ENCODE measurements around the gene PDE11A.

Gene PDE11A

GRCh38 chr2:177633111-177633510 lies 439.5 kb downstream of the PDE11A start:
- H3K27ac ChIP-seq = no peak overlapping the region
- TF ChIP-seq CTCF (IDR thresholded peaks at IDR 0.05) = no peak
- no peak for TF ChIP-seq ZFX (IDR thresholded peaks at IDR 0.05; ENCODE audit: borderline replicate concordance)

GRCh38 chr2:177631680-177632079 lies 440.9 kb downstream of the PDE11A start:
- no peak overlapping the region for H3K27ac ChIP-seq
- no peak for TF ChIP-seq ZFX (IDR thresholded peaks at IDR 0.05; ENCODE audit: borderline replicate concordance)
- TF ChIP-seq CTCF (IDR thresholded peaks at IDR 0.05) = no peak

DNA sequence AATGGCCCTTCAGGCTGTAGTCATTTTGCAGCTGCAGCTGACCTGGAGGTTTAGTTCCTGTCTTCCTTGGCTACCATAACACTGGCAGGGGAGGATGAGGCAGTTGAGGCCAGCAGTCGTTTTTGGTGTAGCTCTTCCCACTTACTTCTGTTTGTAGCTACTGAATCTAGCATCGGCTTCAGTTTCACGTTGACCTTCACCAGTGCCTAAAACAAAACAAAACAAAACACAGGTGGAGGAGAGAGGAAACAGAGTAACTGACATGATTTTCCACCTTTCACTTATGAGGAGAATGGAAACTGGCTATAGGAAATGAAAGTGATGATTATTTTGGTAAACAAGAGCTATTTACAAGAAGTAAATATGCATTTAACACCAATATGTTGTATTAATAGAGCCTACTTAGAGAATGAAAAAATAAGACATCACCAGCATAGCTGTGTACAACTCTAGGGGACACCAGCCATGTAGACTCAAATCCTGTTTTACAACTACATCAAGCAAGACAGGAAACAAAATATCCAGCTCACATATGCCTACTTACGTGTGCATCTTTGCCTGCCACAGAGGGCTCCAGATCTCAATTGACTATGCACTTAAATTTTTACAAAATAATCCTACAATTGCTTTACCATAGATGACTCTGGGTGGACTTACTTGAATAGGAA lies 443.1 kb downstream of the PDE11A start:
- TF ChIP-seq CTCF (IDR thresholded peaks at IDR 0.05) (no peak), ZFX (IDR thresholded peaks at IDR 0.05; ENCODE audit: borderline replicate concordance) (no peak)
- H3K27ac ChIP-seq = no peak overlapping the region

DNA sequence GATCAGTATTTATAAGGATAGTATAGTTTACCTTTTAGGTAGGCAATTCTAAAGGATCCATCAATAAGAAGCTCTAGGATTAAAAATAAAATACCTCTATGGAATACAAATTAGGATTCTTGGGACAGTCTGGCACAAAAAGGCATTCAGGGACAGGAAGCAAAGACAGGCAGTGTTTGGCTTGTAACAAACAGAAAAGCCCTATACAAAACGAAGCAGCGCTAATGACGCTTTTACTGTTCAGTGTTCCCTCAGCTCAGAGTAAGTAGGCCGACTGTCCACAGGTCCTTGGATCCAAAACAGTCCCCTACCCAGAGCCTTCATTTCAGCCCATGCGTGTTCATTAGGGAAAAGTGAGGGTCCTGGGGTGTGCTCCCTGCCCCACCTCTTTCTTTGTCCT lies 443.7 kb downstream of the PDE11A start:
- no peak overlapping the region for H3K27ac ChIP-seq

DNA sequence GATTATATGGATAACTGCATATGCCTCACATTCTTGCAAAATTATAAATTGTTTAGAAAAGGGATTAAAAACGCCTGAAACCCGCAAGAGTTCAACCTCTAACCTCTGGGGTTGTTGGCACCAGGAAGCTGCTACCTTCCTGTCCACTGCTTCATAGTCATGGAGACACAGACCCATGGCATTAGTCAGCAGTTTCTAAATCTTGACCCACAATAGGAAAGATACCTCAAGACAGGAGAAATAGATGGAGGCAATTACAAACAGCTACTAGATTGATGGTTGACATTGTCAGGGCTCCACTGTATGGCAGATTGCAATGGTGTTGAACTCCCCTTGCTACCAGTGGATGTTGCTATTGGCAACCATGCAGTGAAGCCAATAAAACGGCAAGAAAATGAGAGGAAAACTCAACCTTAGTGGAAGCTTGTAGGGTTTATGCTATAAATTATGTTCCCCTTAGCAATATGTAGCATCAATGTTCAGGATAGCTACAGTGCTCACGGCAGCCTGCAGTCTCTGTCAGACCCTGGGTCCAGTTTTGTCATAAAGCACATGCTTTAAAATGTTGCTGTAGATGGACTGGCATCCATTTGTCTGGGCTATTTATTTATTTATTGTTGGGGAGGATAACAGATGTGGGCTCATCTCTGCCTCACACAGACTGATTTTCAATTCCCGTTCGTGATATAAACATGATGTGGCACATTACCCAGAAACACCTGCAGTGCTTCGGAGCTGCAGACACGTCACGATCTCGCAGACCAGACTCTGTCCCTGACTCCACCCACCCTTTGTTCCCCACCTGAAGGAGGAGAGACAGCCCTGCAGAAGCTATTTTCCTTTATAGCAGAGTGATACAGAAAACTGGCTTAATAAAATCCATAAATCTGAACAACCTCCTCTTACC lies 446.6 kb downstream of the PDE11A start:
- no peak for TF ChIP-seq ZFX (IDR thresholded peaks at IDR 0.05; ENCODE audit: borderline replicate concordance)
- no peak for TF ChIP-seq CTCF (IDR thresholded peaks at IDR 0.05)
- H3K27ac ChIP-seq = no peak overlapping the region

More for the DNA sequence above, 443.7 kb downstream of the PDE11A start:
- TF ChIP-seq CTCF (IDR thresholded peaks at IDR 0.05) = no peak
- TF ChIP-seq ZFX (IDR thresholded peaks at IDR 0.05; ENCODE audit: borderline replicate concordance) = no peak

- no peak for TF ChIP-seq ZFX (IDR thresholded peaks at IDR 0.05; ENCODE audit: borderline replicate concordance)
- no peak for TF ChIP-seq CTCF (IDR thresholded peaks at IDR 0.05)
- H3K27ac ChIP-seq = no peak overlapping the region
These were observed 450.1 kb downstream of the PDE11A start for GRCh38 chr2:177622521-177622920.

GRCh38 chr2:177619986-177620385 lies 452.6 kb downstream of the PDE11A start:
- TF ChIP-seq CTCF (IDR thresholded peaks at IDR 0.05) (no peak), ZFX (IDR thresholded peaks at IDR 0.05; ENCODE audit: borderline replicate concordance) (no peak)
- no peak overlapping the region for H3K27ac ChIP-seq
